Mesendoderm (in vitro differentiated cells): ENCODE results near the gene GSG1L2.

Source experiments
- DNase-seq: peaks from one replicate; pipeline ENCODE4 v3.0.0; 2013
- H2AK5ac ChIP-seq: 2 replicates; pipeline ENCODE4 v1.6.1; 2013; ENCODE audit warnings: low read length, inconsistent platforms
- H2BK120ac ChIP-seq: 2 replicates; pipeline ENCODE4 v1.6.1; 2013; ENCODE audit warnings: low read depth, mild to moderate bottlenecking, low read length, moderate library complexity, mixed read lengths
- H2BK15ac ChIP-seq: replicated peaks from 2 replicates; pipeline ENCODE4 v1.6.1; 2013; ENCODE audit warnings: low read depth, mild to moderate bottlenecking, moderate library complexity
- H2BK5ac ChIP-seq: 2 replicates; pipeline ENCODE4 v1.6.1; 2013; ENCODE audit warnings: low read length, inconsistent platforms
- H3K18ac ChIP-seq: 2 replicates; pipeline ENCODE4 v1.6.1; 2013; ENCODE audit warnings: mild to moderate bottlenecking, low read length, mixed read lengths
- H3K23ac ChIP-seq: one replicate; pipeline ENCODE4 v1.6.1; 2013; ENCODE audit warnings: low read length
- H3K27ac ChIP-seq: 2 replicates; pipeline ENCODE4 v1.5.1; 2013; ENCODE audit warnings: low read depth, mild to moderate bottlenecking, inconsistent platforms, low read length, moderate library complexity
- H3K27me3 ChIP-seq: 2 replicates; pipeline ENCODE4 v1.6.1; 2013; ENCODE audit warnings: low read length, control low read depth, mild to moderate bottlenecking, inconsistent platforms; ENCODE audit not compliant: insufficient read depth, poor library complexity
- H3K36me3 ChIP-seq: 2 replicates; pipeline ENCODE4 v1.6.1; 2013; ENCODE audit warnings: low read length, inconsistent platforms; ENCODE audit not compliant: control insufficient read depth, insufficient read depth
- H3K4ac ChIP-seq: one replicate; pipeline ENCODE4 v1.6.1; 2013; ENCODE audit warnings: low read depth, mild to moderate bottlenecking, low read length, moderate library complexity
- H3K4me1 ChIP-seq: 2 replicates; pipeline ENCODE4 v1.6.1; 2013; ENCODE audit warnings: low read depth, low read length, inconsistent platforms; ENCODE audit not compliant: control insufficient read depth
- H3K4me2 ChIP-seq: 2 replicates; pipeline ENCODE4 v1.6.1; 2013; ENCODE audit warnings: low read length
- H3K4me3 ChIP-seq: 2 replicates; pipeline ENCODE4 v1.5.1; 2013; ENCODE audit warnings: mild to moderate bottlenecking, low read length
- H3K56ac ChIP-seq: one replicate; pipeline ENCODE4 v1.6.1; 2013; ENCODE audit warnings: low read length
- H3K79me1 ChIP-seq: 2 replicates; pipeline ENCODE4 v1.6.1; 2013; ENCODE audit warnings: low read length, inconsistent platforms
- H3K79me2 ChIP-seq: 2 replicates; pipeline ENCODE4 v1.6.1; 2013; ENCODE audit warnings: mild to moderate bottlenecking, low read length; ENCODE audit not compliant: control insufficient read depth, insufficient read depth
- H3K9ac ChIP-seq: 2 replicates; pipeline ENCODE4 v1.6.1; 2013; ENCODE audit warnings: low read length, inconsistent platforms
- H4K5ac ChIP-seq: one replicate; pipeline ENCODE4 v1.6.1; 2013; ENCODE audit warnings: low read length
- H4K8ac ChIP-seq: one replicate; pipeline ENCODE4 v1.6.1; 2013; ENCODE audit warnings: low read depth, mild to moderate bottlenecking, control low read depth, low read length, moderate library complexity
- WGBS: extraction: QIAGEN DNeasy Blood & Tissue Kit; methylation state at CpG from one replicate; pipeline ENCODE4 v1.1.7; 2013; ENCODE audit warnings: low lambda C conversion rate, missing lambda C conversion rate; ENCODE audit not compliant: insufficient coverage; ENCODE audit errors: extremely low coverage; 5-methylcytosine and 5-hydroxymethylcytosine counted together

The GSG1L2 gene

DNA sequence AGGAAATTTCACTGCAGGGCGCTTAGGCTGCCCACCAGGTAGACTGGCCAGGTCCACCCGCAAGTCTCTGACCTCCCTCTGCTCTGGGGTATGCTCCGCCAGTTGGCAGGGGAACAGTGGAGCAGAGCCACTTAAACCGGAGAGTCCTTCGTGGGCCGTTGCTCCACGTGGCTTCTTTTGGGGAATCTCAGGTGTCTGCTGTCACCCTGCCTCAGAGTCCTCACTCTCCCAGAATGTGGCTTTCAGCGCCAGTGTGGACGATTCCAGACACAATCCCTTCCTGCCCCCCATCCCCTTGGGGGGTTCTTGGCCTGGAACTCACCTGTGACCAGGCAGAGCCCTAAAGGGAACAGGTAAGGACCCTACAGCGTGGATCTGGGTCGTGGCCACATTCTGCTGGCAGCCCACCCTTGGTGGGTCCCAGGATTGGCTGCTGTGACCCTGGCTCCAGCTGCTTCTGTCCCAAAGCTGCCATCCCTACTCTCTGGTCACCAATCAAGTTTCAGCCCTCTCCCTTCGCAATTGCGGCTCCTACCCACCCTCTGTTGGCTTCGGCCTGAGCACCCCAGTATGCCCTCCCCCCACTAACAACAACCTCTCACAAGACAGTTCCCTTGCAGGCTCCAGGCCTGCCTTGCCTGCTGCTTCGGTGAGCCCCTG, 52.7 kb downstream of the GSG1L2 start:
- Histone ChIP-seq H4K5ac (no peak overlapping the region), H3K23ac (no peak overlapping the region), H4K8ac (no peak overlapping the region), H3K79me2 (no peaks in the 10 kb centered on the region), H2BK120ac (no peak overlapping the region), H2BK5ac (no peak overlapping the region), H3K18ac (no peak overlapping the region), H3K56ac (no peak overlapping the region), H3K4ac (no peak overlapping the region), H3K27ac (no peak overlapping the region), H3K27me3 (no peaks in the 10 kb centered on the region), H3K9ac (no peak overlapping the region), H3K79me1 (no peaks in the 10 kb centered on the region), H3K36me3 (no peaks in the 10 kb centered on the region), H3K4me2 (no peak overlapping the region), H2AK5ac (no peak overlapping the region), H3K4me1 (no peaks in the 10 kb centered on the region), H2BK15ac (no peak overlapping the region), H3K4me3 (no peak overlapping the region)
- DNase-seq, result no peak
- no CpG with 5 or more reads among the region's 15 CpGs for WGBS

DNA sequence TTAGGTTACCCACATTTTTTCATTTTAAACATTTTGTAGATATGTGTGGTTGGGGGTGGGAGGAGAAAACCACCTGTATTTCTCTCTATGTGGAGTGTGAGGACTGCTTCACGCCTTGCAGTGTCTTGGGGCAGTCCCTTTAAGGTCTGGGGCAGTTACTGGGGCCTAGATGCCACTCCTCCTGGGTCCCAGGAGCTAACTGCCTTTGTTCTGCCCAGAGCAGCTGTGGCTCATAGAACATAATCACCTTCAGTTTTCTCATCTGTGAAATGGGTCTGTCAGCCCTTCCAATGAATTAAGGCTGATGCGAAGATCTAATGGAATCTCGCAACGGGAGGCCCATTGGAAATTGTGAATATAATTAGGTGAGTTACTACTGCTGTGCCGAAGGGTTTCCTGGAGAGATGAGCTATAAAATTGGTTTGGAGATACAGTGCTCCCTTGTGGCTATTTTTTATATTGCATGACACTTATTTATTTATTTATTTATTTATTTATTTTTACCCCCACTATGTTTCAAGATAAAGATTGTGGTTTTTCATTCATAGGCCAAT, 53.4 kb downstream of the GSG1L2 start:
- no CpG with 5 or more reads among the region's 5 CpGs for WGBS
- H4K5ac ChIP-seq, result no peak overlapping the region
- H3K56ac ChIP-seq, result no peak overlapping the region
- no peak overlapping the region for H2AK5ac ChIP-seq
- H3K18ac ChIP-seq, result no peak overlapping the region
- no peak overlapping the region for H3K23ac ChIP-seq
- no peak overlapping the region for H3K27ac ChIP-seq
- no peak overlapping the region for H2BK5ac ChIP-seq
- no peaks in the 10 kb centered on the region for H3K79me1 ChIP-seq
- no peak overlapping the region for H4K8ac ChIP-seq
- H3K79me2 ChIP-seq, result no peaks in the 10 kb centered on the region
- peak; percentile 61 for DNase-seq
- no peaks in the 10 kb centered on the region for H3K4me1 ChIP-seq
- H3K36me3 ChIP-seq, result no peaks in the 10 kb centered on the region
- H3K4me3 ChIP-seq, result no peak overlapping the region
- H3K9ac ChIP-seq, result no peak overlapping the region
- H3K4ac ChIP-seq, result no peak overlapping the region
- no peaks in the 10 kb centered on the region for H3K27me3 ChIP-seq
- no peak overlapping the region for H3K4me2 ChIP-seq
- H2BK120ac ChIP-seq, result no peak overlapping the region
- H2BK15ac ChIP-seq, result no peak overlapping the region

DNA sequence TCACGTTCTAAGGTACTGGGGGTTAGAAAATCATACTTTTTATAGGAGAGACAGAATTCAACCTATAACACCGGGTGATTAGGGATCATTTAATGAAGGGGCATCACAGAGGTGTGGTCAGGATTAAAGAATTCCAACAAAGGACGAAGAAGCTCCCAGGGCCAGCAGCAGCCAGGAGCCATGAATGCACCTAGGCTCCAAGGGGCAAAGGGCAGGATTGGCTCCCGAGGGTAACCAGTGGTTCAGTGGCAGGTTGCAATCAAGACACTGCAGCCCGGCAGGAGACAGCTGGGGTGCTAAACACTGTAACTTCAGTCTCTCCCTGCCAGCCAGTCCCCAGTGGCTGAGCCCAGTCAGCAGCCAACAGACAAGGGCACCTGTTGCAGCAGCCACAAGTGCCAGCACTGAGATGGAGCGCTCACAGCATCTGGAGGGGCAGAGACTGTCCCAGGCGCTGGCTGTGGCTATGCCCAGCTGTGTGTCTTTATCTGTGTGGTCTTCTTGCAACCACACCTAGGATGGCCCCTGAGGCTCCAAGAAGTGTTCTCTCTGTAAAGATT, 54.4 kb downstream of the GSG1L2 start:
- WGBS, result no CpG with 5 or more reads among the region's 7 CpGs
- H3K36me3 ChIP-seq, result no peaks in the 10 kb centered on the region
- H2BK5ac ChIP-seq, result no peak overlapping the region
- no peak overlapping the region for H4K8ac ChIP-seq
- no peak overlapping the region for H3K27ac ChIP-seq
- no peaks in the 10 kb centered on the region for H3K79me1 ChIP-seq
- H2BK15ac ChIP-seq, result no peak overlapping the region
- DNase-seq, result no peak
- H3K4me3 ChIP-seq, result no peak overlapping the region
- H4K5ac ChIP-seq, result no peak overlapping the region
- H3K23ac ChIP-seq, result no peak overlapping the region
- H3K27me3 ChIP-seq, result no peaks in the 10 kb centered on the region
- H3K79me2 ChIP-seq, result no peaks in the 10 kb centered on the region
- no peaks in the 10 kb centered on the region for H3K4me1 ChIP-seq
- no peak overlapping the region for H3K9ac ChIP-seq
- H2AK5ac ChIP-seq, result no peak overlapping the region
- H3K4ac ChIP-seq, result no peak overlapping the region
- H3K56ac ChIP-seq, result no peak overlapping the region
- no peak overlapping the region for H2BK120ac ChIP-seq
- no peak overlapping the region for H3K18ac ChIP-seq
- no peak overlapping the region for H3K4me2 ChIP-seq

DNA sequence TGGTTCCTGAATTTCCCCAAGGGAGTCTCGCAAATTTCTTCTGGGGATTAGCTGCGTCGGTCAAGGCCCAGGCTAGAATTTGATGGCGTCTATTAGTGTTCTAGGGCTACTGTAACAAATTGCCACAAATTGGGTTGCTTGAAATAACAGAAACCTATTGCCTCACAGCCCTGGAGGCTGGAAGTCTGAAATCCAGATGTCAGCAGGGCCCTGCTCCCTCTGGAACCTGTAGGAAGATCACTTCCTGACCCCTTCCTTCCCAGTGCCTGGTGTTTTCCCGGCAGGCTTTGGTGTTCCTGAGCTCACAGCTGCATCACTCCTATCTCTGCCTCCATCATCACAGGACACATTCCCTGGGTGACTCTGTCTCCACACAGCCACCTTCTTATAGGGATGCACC, 54.9 kb downstream of the GSG1L2 start:
- WGBS, result no CpG with 5 or more reads among the region's 5 CpGs
- no peak overlapping the region for H3K23ac ChIP-seq
- H3K18ac ChIP-seq, result no peak overlapping the region
- H2BK120ac ChIP-seq, result no peak overlapping the region
- H3K4me1 ChIP-seq, result no peaks in the 10 kb centered on the region
- no peak overlapping the region for H2AK5ac ChIP-seq
- DNase-seq, result no peak
- no peak overlapping the region for H3K56ac ChIP-seq
- H3K4me3 ChIP-seq, result no peak overlapping the region
- H4K5ac ChIP-seq, result no peak overlapping the region
- no peak overlapping the region for H3K4me2 ChIP-seq
- no peaks in the 10 kb centered on the region for H3K36me3 ChIP-seq
- no peaks in the 10 kb centered on the region for H3K27me3 ChIP-seq
- H4K8ac ChIP-seq, result no peak overlapping the region
- H3K27ac ChIP-seq, result no peak overlapping the region
- H2BK15ac ChIP-seq, result no peak overlapping the region
- H3K9ac ChIP-seq, result no peak overlapping the region
- no peak overlapping the region for H2BK5ac ChIP-seq
- no peaks in the 10 kb centered on the region for H3K79me2 ChIP-seq
- no peaks in the 10 kb centered on the region for H3K79me1 ChIP-seq
- no peak overlapping the region for H3K4ac ChIP-seq

DNA sequence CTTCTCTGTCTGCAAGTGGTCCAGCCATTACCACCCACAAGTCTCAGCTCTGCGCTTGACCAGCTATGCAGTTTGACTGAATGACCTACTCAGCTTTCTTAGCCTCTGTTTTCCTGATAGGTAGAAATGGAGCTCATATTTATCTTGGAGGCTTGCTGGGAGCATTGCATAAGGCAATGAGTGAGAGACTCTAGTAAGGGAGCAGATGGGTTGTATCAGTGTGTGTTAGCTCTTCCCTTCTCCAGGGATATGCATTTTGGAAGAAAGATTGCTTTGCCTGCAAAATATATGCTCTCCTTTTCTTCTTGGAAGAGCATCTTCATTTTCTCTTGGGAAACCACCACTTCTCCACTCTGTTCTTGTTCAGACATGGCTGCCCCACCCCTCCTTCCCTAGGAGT, 56.6 kb downstream of the GSG1L2 start:
- WGBS, result no CpG with 5 or more reads among the region's 1 CpG
- no peak overlapping the region for H3K4me3 ChIP-seq
- no peak overlapping the region for H3K23ac ChIP-seq
- H4K8ac ChIP-seq, result no peak overlapping the region
- H2AK5ac ChIP-seq, result no peak overlapping the region
- H3K36me3 ChIP-seq, result no peaks in the 10 kb centered on the region
- H3K56ac ChIP-seq, result no peak overlapping the region
- no peaks in the 10 kb centered on the region for H3K4me1 ChIP-seq
- no peaks in the 10 kb centered on the region for H3K79me2 ChIP-seq
- no peak overlapping the region for H3K4me2 ChIP-seq
- no peak overlapping the region for H2BK5ac ChIP-seq
- no peaks in the 10 kb centered on the region for H3K27me3 ChIP-seq
- H4K5ac ChIP-seq, result no peak overlapping the region
- H2BK120ac ChIP-seq, result no peak overlapping the region
- DNase-seq, result no peak
- H3K18ac ChIP-seq, result no peak overlapping the region
- no peak overlapping the region for H3K9ac ChIP-seq
- H3K4ac ChIP-seq, result no peak overlapping the region
- no peaks in the 10 kb centered on the region for H3K79me1 ChIP-seq
- no peak overlapping the region for H2BK15ac ChIP-seq
- H3K27ac ChIP-seq, result no peak overlapping the region

DNA sequence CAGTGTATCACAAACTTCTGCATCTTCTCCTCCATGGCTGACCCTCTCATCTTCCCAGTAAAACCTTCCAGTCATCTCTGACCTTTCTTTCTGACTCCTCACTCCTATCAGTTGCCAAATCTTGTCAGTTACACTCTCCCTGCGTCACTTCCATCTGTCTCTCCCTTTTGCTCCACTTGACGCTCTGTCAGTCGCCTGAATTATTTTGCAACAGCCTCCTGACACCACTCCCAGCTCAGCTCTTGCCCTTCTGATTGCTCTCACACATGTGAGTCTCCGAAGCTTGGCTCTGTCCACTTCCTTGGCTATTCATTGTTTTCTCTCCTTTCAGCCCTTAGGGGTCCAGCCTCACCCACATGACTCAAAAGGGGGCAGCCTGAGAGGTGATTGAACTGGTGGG, 58.2 kb downstream of the GSG1L2 start:
- H3K4me1 ChIP-seq, result no peaks in the 10 kb centered on the region
- no peak overlapping the region for H2BK15ac ChIP-seq
- no peak overlapping the region for H3K4me2 ChIP-seq
- H3K27me3 ChIP-seq, result no peaks in the 10 kb centered on the region
- no peaks in the 10 kb centered on the region for H3K79me1 ChIP-seq
- no peaks in the 10 kb centered on the region for H3K79me2 ChIP-seq
- DNase-seq, result no peak
- no peak overlapping the region for H4K5ac ChIP-seq
- H2BK5ac ChIP-seq, result no peak overlapping the region
- no peak overlapping the region for H3K56ac ChIP-seq
- H3K9ac ChIP-seq, result no peak overlapping the region
- no peak overlapping the region for H3K4me3 ChIP-seq
- no peaks in the 10 kb centered on the region for H3K36me3 ChIP-seq
- no peak overlapping the region for H3K18ac ChIP-seq
- no peak overlapping the region for H2BK120ac ChIP-seq
- no peak overlapping the region for H4K8ac ChIP-seq
- no peak overlapping the region for H3K27ac ChIP-seq
- no peak overlapping the region for H3K23ac ChIP-seq
- WGBS, result no CpG with 5 or more reads among the region's 4 CpGs
- H3K4ac ChIP-seq, result no peak overlapping the region
- H2AK5ac ChIP-seq, result no peak overlapping the region
